ENCODE measurements around the gene TNRC6B. TPM values are rescaled to one million over a fixed set of nuclear protein-coding genes. Genes with fewer than 3 reads are reported as not detected.
"Not testable (repeated sequence)": the region's sequence is repeated elsewhere in the genome, so short reads cannot be mapped to it uniquely, and the experiment has no call there.

TNRC6B gene
- total RNA-seq, 2 experiments from 2014 or later: 65.1 to 65.2 TPM

- POLR2A ChIA-PET: no interaction called here
- CTCF ChIA-PET: interaction anchor here (0.6 to 1.1 kb wide), 3 partner anchors 11 to 626 kb away, joined by 3 to 5 read pairs (median 4); no protein-coding TSS in a partner anchor
Measured at GRCh38 chr22:40190501-40190900, 12.8 kb downstream of the TNRC6B start.

GRCh38 chr22:40193429-40194421 lies 16.0 kb downstream of the TNRC6B start:
- CTCF ChIA-PET: interaction anchor here (0.9 to 1.4 kb wide), 3 partner anchors 9 to 34 kb away, joined by 3 to 5 read pairs (median 4); no protein-coding TSS in a partner anchor
- no peak for DNase-seq
- POLR2A ChIA-PET: no interaction called here
- Mint-ChIP-seq H3K4me1 (peaks cover 65% of the 10 kb centered on the region), H3K4me3 (no peak overlapping the region), H3K9me3 (no peaks in the 10 kb centered on the region), H3K27ac (peak overlapping the region; percentile 67), H3K36me3 (ENCODE audit: low read depth) (peaks cover 5% of the 10 kb centered on the region), H3K27me3 (no peaks in the 10 kb centered on the region)

More at GRCh38 chr22:40190501-40190900, 12.8 kb downstream of the TNRC6B start:
- no peaks in the 10 kb centered on the region for H3K27me3 Mint-ChIP-seq
- H3K36me3 Mint-ChIP-seq (ENCODE audit: low read depth): peaks cover 14% of the 10 kb centered on the region
- peaks cover 61% of the 10 kb centered on the region for H3K4me1 Mint-ChIP-seq
- no peak for DNase-seq
- no peaks in the 10 kb centered on the region for H3K9me3 Mint-ChIP-seq
- no peak overlapping the region for H3K4me3 Mint-ChIP-seq
- H3K27ac Mint-ChIP-seq: no peak overlapping the region

- Mint-ChIP-seq H3K4me1 (peaks cover 71% of the 10 kb centered on the region), H3K4me3 (no peak overlapping the region), H3K27ac (peak overlapping the region; percentile 67), H3K9me3 (no peaks in the 10 kb centered on the region), H3K27me3 (no peaks in the 10 kb centered on the region), H3K36me3 (ENCODE audit: low read depth) (peaks cover 7% of the 10 kb centered on the region)
- CTCF ChIA-PET: interaction anchor here (0.7 to 1.0 kb wide), 2 partner anchors 33 to 255 kb away, joined by 3 read pairs; no protein-coding TSS in a partner anchor
- no peak for DNase-seq
- POLR2A ChIA-PET: interaction anchor here (0.5 kb wide), 1 partner anchor 15 kb away, joined by 3 read pairs; no protein-coding TSS in a partner anchor
Measured at GRCh38 chr22:40194656-40195055, 16.9 kb downstream of the TNRC6B start.

GRCh38 chr22:40196628-40197360 lies 19.1 kb downstream of the TNRC6B start:
- Mint-ChIP-seq H3K4me1 (peaks cover 72% of the 10 kb centered on the region), H3K27me3 (no peaks in the 10 kb centered on the region), H3K9me3 (no peaks in the 10 kb centered on the region), H3K4me3 (no peak overlapping the region), H3K36me3 (ENCODE audit: low read depth) (peaks cover 9% of the 10 kb centered on the region), H3K27ac (no peak overlapping the region)
- ChIA-PET CTCF (interaction anchor here (1.0 kb wide), 1 partner anchor 19 kb away, joined by 4 read pairs; the partner anchor contains the start of gene TNRC6B), POLR2A (no interaction called here)
- no peak for DNase-seq

- H3K4me1 Mint-ChIP-seq: peaks cover 73% of the 10 kb centered on the region
- POLR2A ChIA-PET: interaction anchor here (0.6 kb wide), 1 partner anchor 60 kb away, joined by 8 read pairs; no protein-coding TSS in a partner anchor
Measured at GRCh38 chr22:40197421-40197820, 19.7 kb downstream of the TNRC6B start.

GRCh38 chr22:40198733-40199132 lies 21.0 kb downstream of the TNRC6B start:
- peaks cover 73% of the 10 kb centered on the region for H3K4me1 Mint-ChIP-seq
- H3K9me3 Mint-ChIP-seq: no peaks in the 10 kb centered on the region
- no peak for DNase-seq
- CTCF ChIA-PET: no interaction called here
- H3K4me3 Mint-ChIP-seq: no peak overlapping the region
- H3K27me3 Mint-ChIP-seq: no peaks in the 10 kb centered on the region
- peaks cover 20% of the 10 kb centered on the region for H3K36me3 Mint-ChIP-seq (ENCODE audit: low read depth)
- POLR2A ChIA-PET: no interaction called here
- H3K27ac Mint-ChIP-seq: no peak overlapping the region

More at GRCh38 chr22:40197421-40197820, 19.7 kb downstream of the TNRC6B start:
- CTCF ChIA-PET: interaction anchor here (1.0 kb wide), 1 partner anchor 20 kb away, joined by 4 read pairs; the partner anchor contains the start of gene TNRC6B
- not testable (repeated sequence) for DNase-seq; H3K9me3 Mint-ChIP-seq; H3K27ac Mint-ChIP-seq; H3K27me3 Mint-ChIP-seq; H3K36me3 Mint-ChIP-seq (ENCODE audit: low read depth); H3K4me3 Mint-ChIP-seq

- ChIA-PET POLR2A (no interaction called here), CTCF (no interaction called here)
- no peaks in the 10 kb centered on the region for H3K9me3 Mint-ChIP-seq
- H3K4me1 Mint-ChIP-seq: peaks cover 73% of the 10 kb centered on the region
- H3K4me3 Mint-ChIP-seq: no peak overlapping the region
- H3K27ac Mint-ChIP-seq: no peak overlapping the region
- H3K27me3 Mint-ChIP-seq: no peaks in the 10 kb centered on the region
- no peak for DNase-seq
- H3K36me3 Mint-ChIP-seq (ENCODE audit: low read depth): peaks cover 20% of the 10 kb centered on the region
Measured at GRCh38 chr22:40199223-40199622, 21.5 kb downstream of the TNRC6B start.

- Mint-ChIP-seq H3K4me1 (peaks cover 73% of the 10 kb centered on the region), H3K36me3 (ENCODE audit: low read depth) (peaks cover 20% of the 10 kb centered on the region), H3K27me3 (no peaks in the 10 kb centered on the region), H3K9me3 (no peaks in the 10 kb centered on the region), H3K4me3 (no peak overlapping the region), H3K27ac (no peak overlapping the region)
- POLR2A ChIA-PET: interaction anchor here (0.6 kb wide), 1 partner anchor 38 kb away, joined by 3 read pairs; no protein-coding TSS in a partner anchor
- CTCF ChIA-PET: interaction anchor here (0.6 kb wide), 1 partner anchor 232 kb away, joined by 3 read pairs; no protein-coding TSS in a partner anchor
- DNase-seq: no peak
Measured at GRCh38 chr22:40199852-40200251, 22.1 kb downstream of the TNRC6B start.

- Mint-ChIP-seq H3K4me3 (no peak overlapping the region), H3K36me3 (ENCODE audit: low read depth) (peaks cover 20% of the 10 kb centered on the region), H3K4me1 (peaks cover 68% of the 10 kb centered on the region), H3K27ac (peak overlapping the region; percentile 66), H3K27me3 (no peaks in the 10 kb centered on the region), H3K9me3 (no peaks in the 10 kb centered on the region)
- CTCF ChIA-PET: interaction anchor here (0.8 kb wide), 1 partner anchor 13 kb away, joined by 3 read pairs; no protein-coding TSS in a partner anchor
- POLR2A ChIA-PET: interaction anchor here (0.6 kb wide), 1 partner anchor 892 kb away, joined by 3 read pairs; no protein-coding TSS in a partner anchor
- DNase-seq: no peak
Measured at GRCh38 chr22:40200795-40201530, 23.2 kb downstream of the TNRC6B start.

- Mint-ChIP-seq H3K4me1 (peaks cover 59% of the 10 kb centered on the region), H3K36me3 (ENCODE audit: low read depth) (peaks cover 23% of the 10 kb centered on the region), H3K27ac (peak overlapping the region; percentile 88), H3K4me3 (no peak overlapping the region), H3K27me3 (no peaks in the 10 kb centered on the region), H3K9me3 (no peaks in the 10 kb centered on the region)
- no peak for DNase-seq
- ChIA-PET CTCF (interaction anchor here (0.6 to 1.5 kb wide), 5 partner anchors 10 to 380 kb away, joined by 3 to 4 read pairs (median 3); no protein-coding TSS in a partner anchor), POLR2A (no interaction called here)
Measured at GRCh38 chr22:40202225-40202944, 24.7 kb downstream of the TNRC6B start.

GRCh38 chr22:40203572-40203971 lies 25.8 kb downstream of the TNRC6B start:
- no peaks in the 10 kb centered on the region for H3K27me3 Mint-ChIP-seq
- CTCF ChIA-PET: interaction anchor here (1.3 to 1.5 kb wide), 2 partner anchors 11 to 12 kb away, joined by 3 to 4 read pairs; no protein-coding TSS in a partner anchor
- H3K9me3 Mint-ChIP-seq: no peaks in the 10 kb centered on the region
- POLR2A ChIA-PET: no interaction called here
- H3K27ac Mint-ChIP-seq: peak overlapping the region; percentile 88
- H3K4me3 Mint-ChIP-seq: peak overlapping the region; percentile 18
- peaks cover 61% of the 10 kb centered on the region for H3K4me1 Mint-ChIP-seq
- peak; percentile 63 for DNase-seq
- H3K36me3 Mint-ChIP-seq (ENCODE audit: low read depth): peaks cover 21% of the 10 kb centered on the region

Measured in activated CD4-positive, alpha-beta T cell treated with anti-CD3 and anti-CD28 coated beads, Interleukin-2, amount 10 ng/mL, durations not matched to agents 7 days and 5 days (primary cell).